H9 (cell line): ENCODE results near the gene MARK4. TPM values are rescaled to one million over a fixed set of nuclear protein-coding genes. Genes with fewer than 3 reads are reported as not detected.

Experiments used
- DNase-seq: peaks from one replicate; pipeline ENCODE4 v3.0.0-alpha.2; 2017
- H2AFZ ChIP-seq: one replicate; pipeline ENCODE4 v1.6.1; 2013; ENCODE audit warnings: mild to moderate bottlenecking, low read length, control low read depth, moderate library complexity
- H2AK5ac ChIP-seq: 2 replicates; pipeline ENCODE4 v1.6.1; 2013; ENCODE audit warnings: low read length, control low read depth, mixed read lengths; ENCODE audit not compliant: insufficient read length
- H2BK120ac ChIP-seq: one replicate; pipeline ENCODE4 v1.6.1; 2013; ENCODE audit warnings: low read depth, mild to moderate bottlenecking, low read length, control low read depth, inconsistent platforms; ENCODE audit not compliant: poor library complexity, severe bottlenecking
- H2BK12ac ChIP-seq: 2 replicates; pipeline ENCODE4 v1.6.1; 2013; ENCODE audit warnings: low read length, control low read depth, mixed read lengths, low read depth; ENCODE audit not compliant: insufficient read length
- H2BK15ac ChIP-seq: 2 replicates; pipeline ENCODE4 v1.6.1; 2013; ENCODE audit warnings: low read depth, low read length, control low read depth
- H2BK20ac ChIP-seq: one replicate; pipeline ENCODE4 v1.6.1; 2013; ENCODE audit warnings: low read depth, mild to moderate bottlenecking, low read length, control low read depth, inconsistent platforms; ENCODE audit not compliant: poor library complexity, severe bottlenecking
- H2BK5ac ChIP-seq: 2 replicates; pipeline ENCODE4 v1.6.1; 2013; ENCODE audit warnings: low read length, control low read depth, mixed read lengths; ENCODE audit not compliant: insufficient read length
- H3K14ac ChIP-seq: 2 replicates; pipeline ENCODE4 v1.6.1; 2013; ENCODE audit warnings: low read length, control low read depth; ENCODE audit not compliant: insufficient read depth
- H3K18ac ChIP-seq: 2 replicates; pipeline ENCODE4 v1.6.1; 2013; ENCODE audit warnings: low read depth, mild to moderate bottlenecking, mixed read lengths, low read length, control low read depth; ENCODE audit not compliant: insufficient read length
- H3K23ac ChIP-seq: 2 replicates; pipeline ENCODE4 v1.6.1; 2013; ENCODE audit warnings: low read length, control low read depth, mixed read lengths, low read depth; ENCODE audit not compliant: insufficient read length
- H3K23me2 ChIP-seq: 2 replicates; pipeline ENCODE4 v1.6.1; 2013; ENCODE audit warnings: low read depth, mild to moderate bottlenecking, mixed read lengths, low read length, control low read depth; ENCODE audit not compliant: insufficient read length, poor library complexity, severe bottlenecking
- H3K27ac ChIP-seq: 2 replicates; pipeline ENCODE4 v1.5.1; 2013; ENCODE audit warnings: low read length, control low read depth, mixed read lengths, low read depth; ENCODE audit not compliant: insufficient read length
- H3K27me3 ChIP-seq: 2 replicates; pipeline ENCODE4 v1.6.1; 2013; ENCODE audit warnings: low read length, control low read depth, inconsistent platforms; ENCODE audit not compliant: insufficient read depth
- H3K4ac ChIP-seq: 2 replicates; pipeline ENCODE4 v1.6.1; 2013; ENCODE audit warnings: low read depth, mild to moderate bottlenecking, control low read depth, inconsistent platforms, low read length, moderate library complexity
- H3K4me1 ChIP-seq: 2 replicates; pipeline ENCODE4 v1.6.1; 2013; ENCODE audit warnings: low read length, control low read depth, inconsistent platforms; ENCODE audit not compliant: insufficient read depth
- H3K4me2 ChIP-seq: 2 replicates; pipeline ENCODE4 v1.6.1; 2013; ENCODE audit warnings: low read length, control low read depth, mixed read lengths; ENCODE audit not compliant: insufficient read length, insufficient read depth
- H3K56ac ChIP-seq: 2 replicates; pipeline ENCODE4 v1.6.1; 2013; ENCODE audit warnings: low read depth, mild to moderate bottlenecking, mixed read lengths, low read length, control low read depth; ENCODE audit not compliant: insufficient read length
- H3K79me1 ChIP-seq: 2 replicates; pipeline ENCODE4 v1.6.1; 2013; ENCODE audit warnings: low read depth, mild to moderate bottlenecking, moderate library complexity, low read length, control low read depth, inconsistent platforms; ENCODE audit not compliant: insufficient read depth, poor library complexity, severe bottlenecking
- H3K79me2 ChIP-seq: 2 replicates; pipeline ENCODE4 v1.6.1; 2013; ENCODE audit warnings: low read length, control low read depth, inconsistent platforms; ENCODE audit not compliant: insufficient read depth
- H3K9ac ChIP-seq: 2 replicates; pipeline ENCODE4 v1.6.1; 2013; ENCODE audit warnings: low read length, control low read depth, mixed read lengths; ENCODE audit not compliant: insufficient read length; ENCODE audit errors: extremely low read depth
- H3K9me3 ChIP-seq: one replicate; pipeline ENCODE4 v1.6.1; 2013; ENCODE audit warnings: low read depth, low read length, inconsistent platforms; ENCODE audit not compliant: control insufficient read depth
- H3T11ph ChIP-seq: one replicate; pipeline ENCODE4 v1.6.1; 2013; ENCODE audit warnings: mild to moderate bottlenecking, low read length, control low read depth, inconsistent platforms
- H4K20me1 ChIP-seq: one replicate; pipeline ENCODE4 v1.6.1; 2013; ENCODE audit not compliant: control insufficient read depth, insufficient read length, insufficient read depth
- H4K5ac ChIP-seq: 2 replicates; pipeline ENCODE4 v1.6.1; 2013; ENCODE audit warnings: low read depth, mild to moderate bottlenecking, mixed read lengths, low read length, control low read depth; ENCODE audit not compliant: insufficient read length
- H4K8ac ChIP-seq: replicated peaks from 2 replicates; pipeline ENCODE4 v1.6.1; 2013; ENCODE audit warnings: low read length, control low read depth, mixed read lengths, low read depth; ENCODE audit not compliant: insufficient read length
- H4K91ac ChIP-seq: 2 replicates; pipeline ENCODE4 v1.6.1; 2013; ENCODE audit warnings: low read depth, mild to moderate bottlenecking, moderate library complexity, mixed read lengths, low read length, control low read depth; ENCODE audit not compliant: insufficient read length
- H3K27ac Mint-ChIP-seq, 3 experiments: 2 replicates in 2 of 3; 3 replicates in 1 of 3; pipeline ENCODE4 v1.8.0; 2020 to 2021; ENCODE audit warnings: mixed read lengths in 3 of 3, mild to moderate bottlenecking in 1 of 3, moderate library complexity in 1 of 3
- H3K27me3 Mint-ChIP-seq: 2 replicates; pipeline ENCODE4 v1.8.0; 2021; ENCODE audit warnings: low read depth, mild to moderate bottlenecking, moderate library complexity, mixed read lengths
- H3K36me3 Mint-ChIP-seq, 3 experiments: 2 replicates in 2 of 3; 3 replicates in 1 of 3; pipeline ENCODE4 v1.8.0; 2020 to 2021; ENCODE audit warnings: low read depth in 3 of 3, mixed read lengths in 3 of 3; ENCODE audit not compliant: insufficient read depth in 1 of 3
- H3K4me1 Mint-ChIP-seq, 2 experiments: 2 replicates each; pipeline ENCODE4 v1.8.0; 2020; ENCODE audit warnings: mixed read lengths in 2 of 2
- H3K4me3 Mint-ChIP-seq, 2 experiments: 2 replicates in 1 of 2; 3 replicates in 1 of 2; pipeline ENCODE4 v1.8.0; 2020 to 2021; ENCODE audit warnings: mild to moderate bottlenecking in 2 of 2, mixed read lengths in 2 of 2, moderate library complexity in 1 of 2
- H3K9me3 Mint-ChIP-seq, 2 experiments: 2 replicates in 1 of 2; 3 replicates in 1 of 2; pipeline ENCODE4 v1.8.0; 2020; ENCODE audit warnings: mild to moderate bottlenecking in 2 of 2, mixed read lengths in 2 of 2, moderate library complexity in 1 of 2
- WGBS: extraction: QIAGEN DNeasy Blood & Tissue Kit; methylation state at CpG from one replicate; pipeline ENCODE4 v1.1.7; 2013; ENCODE audit warnings: missing lambda C conversion rate, low lambda C conversion rate, mixed read lengths; ENCODE audit not compliant: insufficient read length; ENCODE audit errors: extremely low coverage; 5-methylcytosine and 5-hydroxymethylcytosine counted together
- total RNA-seq: library from RNA; stranded (reverse); gene quantifications from 2 replicates; pipeline ENCODE4 v1.2.1, GENCODE V29; 2021
- TF ChIP-seq, protein P1 (sequence below): fragments of 200-600 bp; sonication (generic); conservative IDR thresholded peaks from 3 replicates; pipeline ENCODE4 v1.8.0; 2021; ENCODE audit warnings: antibody characterized with exemption, mild to moderate bottlenecking

MARK4 gene
- total RNA-seq, 1 experiment from 2014 or later, result 44.7 TPM

DNA sequence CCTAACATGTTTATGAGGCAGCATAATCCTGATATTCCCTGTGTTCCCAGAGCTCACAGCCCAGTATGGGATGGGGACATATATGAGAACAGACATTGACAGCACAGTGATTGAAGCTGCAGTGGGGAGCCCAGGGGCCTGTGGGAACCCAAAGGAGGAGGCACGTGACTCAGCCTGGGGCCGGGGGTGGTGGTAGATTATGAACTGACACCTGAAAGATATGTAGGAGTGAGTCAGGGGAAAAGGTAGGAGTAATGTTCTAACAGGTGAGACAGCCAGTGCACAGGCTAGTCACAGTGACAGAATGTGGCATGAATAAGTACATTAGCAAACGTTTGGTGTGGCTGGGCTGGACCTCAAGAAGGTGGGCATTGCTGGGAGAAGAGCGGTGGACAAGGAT lies 42.6 kb downstream of the MARK4 start:
- H3K56ac ChIP-seq, result no peak overlapping the region
- WGBS, result no CpG with 5 or more reads among the region's 4 CpGs
- TF ChIP-seq, protein P1, sequence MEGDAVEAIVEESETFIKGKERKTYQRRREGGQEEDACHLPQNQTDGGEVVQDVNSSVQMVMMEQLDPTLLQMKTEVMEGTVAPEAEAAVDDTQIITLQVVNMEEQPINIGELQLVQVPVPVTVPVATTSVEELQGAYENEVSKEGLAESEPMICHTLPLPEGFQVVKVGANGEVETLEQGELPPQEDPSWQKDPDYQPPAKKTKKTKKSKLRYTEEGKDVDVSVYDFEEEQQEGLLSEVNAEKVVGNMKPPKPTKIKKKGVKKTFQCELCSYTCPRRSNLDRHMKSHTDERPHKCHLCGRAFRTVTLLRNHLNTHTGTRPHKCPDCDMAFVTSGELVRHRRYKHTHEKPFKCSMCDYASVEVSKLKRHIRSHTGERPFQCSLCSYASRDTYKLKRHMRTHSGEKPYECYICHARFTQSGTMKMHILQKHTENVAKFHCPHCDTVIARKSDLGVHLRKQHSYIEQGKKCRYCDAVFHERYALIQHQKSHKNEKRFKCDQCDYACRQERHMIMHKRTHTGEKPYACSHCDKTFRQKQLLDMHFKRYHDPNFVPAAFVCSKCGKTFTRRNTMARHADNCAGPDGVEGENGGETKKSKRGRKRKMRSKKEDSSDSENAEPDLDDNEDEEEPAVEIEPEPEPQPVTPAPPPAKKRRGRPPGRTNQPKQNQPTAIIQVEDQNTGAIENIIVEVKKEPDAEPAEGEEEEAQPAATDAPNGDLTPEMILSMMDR, result no peak
- H3K4me1 Mint-ChIP-seq, result no peaks in the 10 kb centered on the region
- H3K27me3 Mint-ChIP-seq, result peaks cover 7% of the 10 kb centered on the region
- no peaks in the 10 kb centered on the region for H3K9me3 Mint-ChIP-seq
- no peak overlapping the region for H3K4me2 ChIP-seq
- H4K91ac ChIP-seq, result no peak overlapping the region
- H3K18ac ChIP-seq, result no peak overlapping the region
- H3K27me3 ChIP-seq, result no peaks in the 10 kb centered on the region
- no peak overlapping the region for H2AK5ac ChIP-seq
- no peak overlapping the region for H2BK120ac ChIP-seq
- no peaks in the 10 kb centered on the region for H3K9me3 ChIP-seq
- peaks cover 26 to 50% (median 36%) of the 10 kb centered on the region in 3 experiments for H3K36me3 Mint-ChIP-seq
- H4K8ac ChIP-seq, result no peak overlapping the region
- H3K23ac ChIP-seq, result no peak overlapping the region
- no peaks in the 10 kb centered on the region for H3K4me1 ChIP-seq
- H2BK12ac ChIP-seq, result no peak overlapping the region
- no peak overlapping the region for H4K5ac ChIP-seq
- no peak for DNase-seq
- no peak overlapping the region for H3K4me3 Mint-ChIP-seq
- H3K79me1 ChIP-seq, result no peaks in the 10 kb centered on the region
- H4K20me1 ChIP-seq, result no peaks in the 10 kb centered on the region
- H3T11ph ChIP-seq, result no peak overlapping the region
- no peak overlapping the region for H3K4ac ChIP-seq
- H2AFZ ChIP-seq, result no peak overlapping the region
- H3K23me2 ChIP-seq, result no peaks in the 10 kb centered on the region
- no peak overlapping the region for H3K27ac ChIP-seq
- no peak overlapping the region for H3K14ac ChIP-seq
- no peak overlapping the region for H2BK20ac ChIP-seq
- no peaks in the 10 kb centered on the region for H3K79me2 ChIP-seq
- H2BK15ac ChIP-seq, result no peak overlapping the region
- H3K27ac Mint-ChIP-seq, result no peak overlapping the region
- H3K9ac ChIP-seq, result no peak overlapping the region
- no peak overlapping the region for H2BK5ac ChIP-seq
